ENCODE measurements around the gene PRKCE. TPM values are rescaled to one million over a fixed set of nuclear protein-coding genes. Genes with fewer than 3 reads are reported as not detected.

PRKCE gene
- total RNA-seq, 1 donor from 2014 or later = 12.0 TPM

DNA sequence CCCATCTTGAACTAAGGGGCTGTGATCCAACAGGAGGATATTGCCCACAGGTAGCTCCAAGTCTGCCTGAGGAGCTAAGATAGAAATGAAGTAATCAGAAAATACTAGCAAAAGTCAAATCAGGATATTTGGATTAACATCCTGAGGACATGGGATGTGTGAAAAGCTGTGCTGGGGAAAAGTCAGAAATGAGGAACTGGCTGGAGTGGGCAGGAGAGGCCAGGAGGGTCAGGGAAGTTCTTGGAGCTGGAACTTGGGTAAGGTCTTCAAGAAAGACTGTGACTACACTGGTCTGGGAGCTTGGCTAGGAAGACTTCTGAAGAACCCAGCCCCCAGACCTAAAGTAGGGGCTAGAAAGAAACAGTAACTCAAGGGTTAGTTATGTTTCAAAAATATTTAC, 250.9 kb downstream of the PRKCE start:
- Mint-ChIP-seq H3K36me3 (ENCODE audit: low read depth) (no peaks in the 10 kb centered on the region), H3K9me3 (ENCODE audit: low read depth) (no peaks in the 10 kb centered on the region), H3K4me1 (ENCODE audit: low read depth) (no peaks in the 10 kb centered on the region), H3K27me3 (ENCODE audit: low read depth) (no peaks in the 10 kb centered on the region), H3K27ac (ENCODE audit: unreplicated experiment) (no peak overlapping the region), H3K4me3 (ENCODE audit: unreplicated experiment) (no peak overlapping the region)
- DNase-seq (ENCODE audit: low spot score) = no peak
- TF ChIP-seq, protein P1, sequence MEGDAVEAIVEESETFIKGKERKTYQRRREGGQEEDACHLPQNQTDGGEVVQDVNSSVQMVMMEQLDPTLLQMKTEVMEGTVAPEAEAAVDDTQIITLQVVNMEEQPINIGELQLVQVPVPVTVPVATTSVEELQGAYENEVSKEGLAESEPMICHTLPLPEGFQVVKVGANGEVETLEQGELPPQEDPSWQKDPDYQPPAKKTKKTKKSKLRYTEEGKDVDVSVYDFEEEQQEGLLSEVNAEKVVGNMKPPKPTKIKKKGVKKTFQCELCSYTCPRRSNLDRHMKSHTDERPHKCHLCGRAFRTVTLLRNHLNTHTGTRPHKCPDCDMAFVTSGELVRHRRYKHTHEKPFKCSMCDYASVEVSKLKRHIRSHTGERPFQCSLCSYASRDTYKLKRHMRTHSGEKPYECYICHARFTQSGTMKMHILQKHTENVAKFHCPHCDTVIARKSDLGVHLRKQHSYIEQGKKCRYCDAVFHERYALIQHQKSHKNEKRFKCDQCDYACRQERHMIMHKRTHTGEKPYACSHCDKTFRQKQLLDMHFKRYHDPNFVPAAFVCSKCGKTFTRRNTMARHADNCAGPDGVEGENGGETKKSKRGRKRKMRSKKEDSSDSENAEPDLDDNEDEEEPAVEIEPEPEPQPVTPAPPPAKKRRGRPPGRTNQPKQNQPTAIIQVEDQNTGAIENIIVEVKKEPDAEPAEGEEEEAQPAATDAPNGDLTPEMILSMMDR (IDR thresholded peaks at IDR 0.05) = no peak

DNA sequence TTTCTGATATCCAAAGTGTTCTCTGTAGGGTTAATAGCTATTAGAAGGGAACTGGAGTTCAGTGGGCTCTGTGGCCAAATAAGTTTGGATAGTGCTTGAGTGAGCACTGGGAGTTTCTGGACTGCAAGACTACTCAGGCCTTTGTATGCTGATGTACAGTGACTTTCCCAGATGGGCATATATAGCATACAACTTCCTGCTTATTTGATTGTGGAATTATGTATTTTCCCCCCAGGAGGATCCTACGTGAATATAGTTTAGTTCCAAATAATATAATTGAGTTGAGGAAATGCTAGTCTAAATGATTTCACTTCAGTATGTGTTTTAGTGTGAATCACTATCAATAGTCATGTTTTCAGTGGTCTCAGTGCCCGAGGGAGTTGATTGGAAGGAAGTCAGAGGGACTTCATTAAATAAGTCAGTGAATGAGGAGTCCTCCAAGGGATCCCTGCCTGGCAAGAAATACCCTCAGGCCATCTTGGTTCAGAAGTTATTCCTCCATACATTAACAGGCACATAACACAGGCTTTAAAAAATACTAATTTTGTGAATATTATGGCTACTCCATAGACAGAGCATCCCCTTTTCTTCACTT, 251.4 kb downstream of the PRKCE start:
- Mint-ChIP-seq H3K9me3 (ENCODE audit: low read depth) (no peaks in the 10 kb centered on the region), H3K27ac (ENCODE audit: unreplicated experiment) (no peak overlapping the region), H3K36me3 (ENCODE audit: low read depth) (no peaks in the 10 kb centered on the region), H3K4me3 (ENCODE audit: unreplicated experiment) (no peak overlapping the region), H3K4me1 (ENCODE audit: low read depth) (no peaks in the 10 kb centered on the region), H3K27me3 (ENCODE audit: low read depth) (no peaks in the 10 kb centered on the region)
- DNase-seq (ENCODE audit: low spot score) = no peak
- TF ChIP-seq, protein P1 (IDR thresholded peaks at IDR 0.05) = no peak

DNA sequence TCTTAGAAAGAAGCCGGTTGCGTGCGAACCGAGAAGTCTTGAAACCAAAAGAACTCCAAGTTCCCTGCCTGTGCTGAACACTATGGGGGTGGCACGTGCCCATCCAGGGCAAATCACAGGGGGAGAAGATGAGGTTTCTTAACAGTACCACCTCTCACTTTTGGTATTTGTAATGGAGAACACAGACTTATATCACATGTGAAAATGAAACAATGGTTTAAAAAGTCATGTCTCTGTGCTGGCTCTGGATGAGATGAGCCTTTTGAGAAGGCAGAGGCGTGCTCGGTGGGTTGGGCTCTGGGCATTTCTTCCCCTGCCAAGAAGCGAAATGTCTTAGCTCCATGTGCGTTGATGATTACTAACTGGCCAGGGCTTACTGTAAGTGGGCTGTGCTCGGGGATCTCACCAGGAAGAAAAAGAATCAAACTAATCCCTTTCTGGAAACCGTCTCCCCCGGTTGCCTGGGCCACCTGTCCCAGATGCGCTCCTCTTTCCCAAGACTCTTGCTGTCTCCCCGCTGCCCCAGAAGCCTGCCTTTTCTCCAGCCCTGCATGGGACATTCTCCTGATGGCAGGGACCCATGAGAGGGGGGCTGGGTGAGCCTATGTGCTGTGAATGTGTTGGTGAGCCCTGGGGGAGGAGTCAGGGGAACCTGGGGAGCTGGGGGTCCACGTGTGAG, 252.9 kb downstream of the PRKCE start:
- H3K4me3 Mint-ChIP-seq (ENCODE audit: unreplicated experiment) = no peak overlapping the region
- TF ChIP-seq, protein P1 (IDR thresholded peaks at IDR 0.05) = no peak
- H3K27me3 Mint-ChIP-seq (ENCODE audit: low read depth) = no peaks in the 10 kb centered on the region
- no peaks in the 10 kb centered on the region for H3K4me1 Mint-ChIP-seq (ENCODE audit: low read depth)
- DNase-seq (ENCODE audit: low spot score) = no peak
- no peaks in the 10 kb centered on the region for H3K36me3 Mint-ChIP-seq (ENCODE audit: low read depth)
- H3K9me3 Mint-ChIP-seq (ENCODE audit: low read depth) = no peaks in the 10 kb centered on the region
- H3K27ac Mint-ChIP-seq (ENCODE audit: unreplicated experiment) = no peak overlapping the region

DNA sequence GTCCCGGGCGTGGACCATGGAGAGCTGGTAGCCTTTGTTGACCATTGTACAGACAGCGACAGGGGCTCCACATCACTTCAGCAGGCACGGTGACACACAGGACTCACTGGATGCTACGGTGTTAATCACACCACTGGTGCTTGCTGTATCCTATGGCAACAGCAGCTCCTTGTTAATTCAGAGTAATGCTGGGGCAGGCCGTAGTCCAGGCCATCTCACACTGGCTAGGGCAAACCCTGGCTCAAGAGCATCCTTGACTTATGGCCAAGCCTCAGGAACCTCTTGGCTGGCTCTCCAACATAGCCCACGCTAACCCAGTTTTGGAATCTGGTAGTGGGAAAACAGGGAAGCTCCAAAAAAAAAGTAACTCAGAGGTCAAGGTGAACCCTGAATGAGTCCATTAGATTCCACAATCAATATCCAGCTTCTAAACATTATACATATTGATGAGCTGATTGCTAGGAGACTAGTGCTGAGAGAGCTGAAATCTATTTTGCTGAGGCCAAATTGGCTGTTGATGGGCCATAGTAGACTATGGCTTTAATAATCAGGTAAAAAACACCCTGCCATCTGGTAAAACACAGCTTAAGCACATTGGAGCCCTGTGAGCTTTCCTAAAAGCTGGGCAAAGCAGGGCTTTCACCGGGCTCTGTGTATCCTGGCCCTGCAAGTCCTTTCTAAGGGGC, 253.6 kb downstream of the PRKCE start:
- Mint-ChIP-seq H3K9me3 (ENCODE audit: low read depth) (no peaks in the 10 kb centered on the region), H3K4me1 (ENCODE audit: low read depth) (no peaks in the 10 kb centered on the region), H3K4me3 (ENCODE audit: unreplicated experiment) (no peak overlapping the region), H3K27me3 (ENCODE audit: low read depth) (no peaks in the 10 kb centered on the region), H3K27ac (ENCODE audit: unreplicated experiment) (no peak overlapping the region), H3K36me3 (ENCODE audit: low read depth) (no peaks in the 10 kb centered on the region)
- no peak for DNase-seq (ENCODE audit: low spot score)
- TF ChIP-seq, protein P1 (IDR thresholded peaks at IDR 0.05) = no peak

DNA sequence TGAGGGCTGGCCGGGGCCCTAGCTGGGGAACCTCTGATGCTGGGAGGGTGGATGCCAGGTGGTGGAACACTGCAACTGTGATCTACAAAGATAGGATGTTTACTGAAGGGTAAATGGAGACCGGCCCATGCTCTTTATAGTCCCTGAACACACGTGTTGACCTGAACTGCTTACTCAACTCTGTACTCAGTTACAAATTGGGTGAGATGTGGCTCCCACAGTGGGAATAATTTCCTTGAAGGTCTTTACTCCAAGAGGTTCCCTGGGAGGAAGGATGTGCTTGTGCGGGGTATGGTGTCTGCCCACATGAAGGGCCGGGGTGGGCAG, 254.1 kb downstream of the PRKCE start:
- no peaks in the 10 kb centered on the region for H3K27me3 Mint-ChIP-seq (ENCODE audit: low read depth)
- no peak overlapping the region for H3K27ac Mint-ChIP-seq (ENCODE audit: unreplicated experiment)
- no peak for DNase-seq (ENCODE audit: low spot score)
- no peak overlapping the region for H3K4me3 Mint-ChIP-seq (ENCODE audit: unreplicated experiment)
- no peaks in the 10 kb centered on the region for H3K4me1 Mint-ChIP-seq (ENCODE audit: low read depth)
- no peaks in the 10 kb centered on the region for H3K36me3 Mint-ChIP-seq (ENCODE audit: low read depth)
- TF ChIP-seq, protein P1 (IDR thresholded peaks at IDR 0.05) = no peak
- no peaks in the 10 kb centered on the region for H3K9me3 Mint-ChIP-seq (ENCODE audit: low read depth)
